HG03095 (cell line): ENCODE data around the gene CFAP73.
"Not testable (repeated sequence)": the region's sequence is repeated elsewhere in the genome, so short reads cannot be mapped to it uniquely, and the experiment has no call there.

Source experiments
- ATAC-seq: cut with Tn5 transposase; IDR thresholded peaks from one replicate; pipeline ENCODE4 v1.9.1; 2021; ENCODE audit warnings: moderate library complexity; ENCODE audit not compliant: unreplicated experiment

The CFAP73 gene

GRCh38 chr12:113141716-113142115, 7.8 kb upstream of the CFAP73 start:
- not testable (repeated sequence) for ATAC-seq

- ATAC-seq, result no peak
Observed at GRCh38 chr12:113142173-113142885, 7.2 kb upstream of the CFAP73 start.

- ATAC-seq, result no peak
Observed at GRCh38 chr12:113142886-113143332, 6.6 kb upstream of the CFAP73 start.

DNA sequence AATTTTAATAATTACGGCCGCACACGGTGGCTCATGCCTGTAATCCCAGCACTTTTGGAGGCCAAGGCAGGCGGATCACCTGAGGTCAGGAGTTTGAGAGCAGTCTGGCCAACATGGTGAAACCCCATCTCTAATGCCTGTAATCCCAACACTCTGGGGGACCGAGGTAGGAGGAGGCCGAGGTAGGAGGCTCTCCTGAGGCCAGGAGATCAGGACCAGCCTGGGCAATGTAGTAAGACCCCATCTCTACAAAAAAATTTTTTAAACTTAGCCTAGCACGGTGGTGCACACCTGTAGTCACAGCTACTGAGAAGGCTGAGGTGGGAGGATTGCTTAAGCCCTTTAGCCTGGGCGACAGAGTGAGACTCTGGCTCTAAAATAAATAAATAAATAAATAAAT, 5.6 kb upstream of the CFAP73 start:
- ATAC-seq, result no peak

GRCh38 chr12:113144806-113145205, 4.7 kb upstream of the CFAP73 start:
- ATAC-seq, result no peak

DNA sequence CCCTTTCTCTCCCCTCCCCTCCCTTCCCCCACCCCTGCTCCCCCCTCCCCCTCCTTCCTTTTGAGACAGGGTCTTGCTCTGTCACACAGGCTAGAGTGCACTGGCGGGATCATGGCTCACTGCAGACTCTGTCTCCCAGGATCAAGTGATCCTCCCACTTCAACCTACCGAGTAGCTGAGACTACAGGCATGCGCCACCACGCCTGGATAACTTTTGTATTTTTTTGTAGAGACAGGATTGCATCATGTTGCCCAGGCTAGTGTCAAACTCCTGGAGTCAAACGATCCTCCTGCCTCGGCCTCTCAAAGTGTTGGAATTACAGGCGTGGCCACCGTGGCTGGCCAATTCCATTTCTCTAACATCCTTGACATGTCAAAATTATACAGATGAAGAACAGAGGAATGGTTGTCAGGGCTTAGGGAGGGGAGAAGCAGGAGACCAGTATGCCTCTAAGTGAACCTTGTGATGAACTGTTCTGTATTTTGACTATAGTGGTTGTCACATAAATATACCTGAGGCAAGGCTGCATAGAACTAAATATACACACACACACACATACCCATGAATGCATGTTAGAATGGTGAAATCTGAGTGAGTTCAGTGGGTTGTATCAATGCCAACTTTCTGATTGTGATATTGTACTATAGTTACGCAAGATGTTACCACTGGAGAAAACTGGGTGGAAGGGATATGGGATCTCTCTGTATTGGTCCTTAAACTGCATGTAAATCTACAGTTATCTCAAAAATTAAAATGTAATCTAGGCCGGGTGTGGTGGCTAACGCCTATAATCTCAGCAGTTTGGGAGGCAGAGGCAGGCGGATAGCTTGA, 3.6 kb upstream of the CFAP73 start:
- no peak for ATAC-seq

- no peak for ATAC-seq
Observed at GRCh38 chr12:113146999-113147398, 2.5 kb upstream of the CFAP73 start.

DNA sequence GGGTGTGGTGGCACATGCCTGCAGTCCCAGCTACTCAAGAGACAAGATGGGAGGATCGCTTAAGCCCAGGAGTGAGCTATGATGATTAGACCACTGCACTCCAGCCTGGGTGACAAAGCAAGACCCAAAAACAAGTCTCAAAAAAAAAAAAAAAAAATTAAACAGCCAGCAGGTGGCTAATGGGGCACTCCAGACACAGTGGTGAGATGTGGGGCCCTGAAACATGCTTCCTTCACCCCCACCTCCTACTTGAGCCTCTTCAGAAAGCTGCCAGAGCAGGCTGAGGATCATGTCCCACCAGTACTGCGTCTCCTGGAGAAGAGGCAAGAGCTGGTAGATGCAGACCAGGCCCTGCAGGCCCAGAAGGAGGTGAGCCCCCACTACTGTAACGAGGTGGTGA, 2.1 kb downstream of the CFAP73 start:
- ATAC-seq, result no peak

DNA sequence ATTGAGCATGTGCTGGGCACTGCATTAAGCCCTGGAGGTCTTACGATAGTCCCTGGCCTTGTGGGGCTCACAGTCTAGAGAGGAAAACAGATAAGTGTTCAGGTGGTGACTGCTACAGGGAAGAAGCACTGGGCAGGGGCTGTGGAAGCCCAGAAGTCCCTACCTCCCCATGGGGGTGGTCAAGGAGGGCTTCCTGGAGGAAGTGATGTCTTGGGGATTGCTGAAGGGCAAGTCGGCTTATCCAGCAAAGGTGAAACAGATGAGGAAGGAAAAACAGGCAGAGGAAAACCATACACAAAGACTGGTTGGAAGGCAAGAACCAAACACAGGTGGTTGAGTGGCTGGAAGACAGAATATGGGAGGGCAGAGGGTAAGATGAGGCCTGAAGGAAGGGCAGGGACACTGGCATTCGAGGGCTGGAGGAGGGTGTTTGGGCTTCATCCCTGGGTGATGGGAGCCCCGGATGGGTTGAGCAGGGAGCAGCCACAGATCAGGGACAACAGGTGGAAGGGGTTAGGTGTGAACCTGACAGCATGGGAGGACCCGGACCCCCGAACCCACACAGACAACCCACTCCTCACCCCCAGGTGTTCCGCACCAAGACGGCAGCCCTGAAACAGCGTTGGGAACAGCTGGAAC, 2.8 kb downstream of the CFAP73 start:
- ATAC-seq, result no peak

DNA sequence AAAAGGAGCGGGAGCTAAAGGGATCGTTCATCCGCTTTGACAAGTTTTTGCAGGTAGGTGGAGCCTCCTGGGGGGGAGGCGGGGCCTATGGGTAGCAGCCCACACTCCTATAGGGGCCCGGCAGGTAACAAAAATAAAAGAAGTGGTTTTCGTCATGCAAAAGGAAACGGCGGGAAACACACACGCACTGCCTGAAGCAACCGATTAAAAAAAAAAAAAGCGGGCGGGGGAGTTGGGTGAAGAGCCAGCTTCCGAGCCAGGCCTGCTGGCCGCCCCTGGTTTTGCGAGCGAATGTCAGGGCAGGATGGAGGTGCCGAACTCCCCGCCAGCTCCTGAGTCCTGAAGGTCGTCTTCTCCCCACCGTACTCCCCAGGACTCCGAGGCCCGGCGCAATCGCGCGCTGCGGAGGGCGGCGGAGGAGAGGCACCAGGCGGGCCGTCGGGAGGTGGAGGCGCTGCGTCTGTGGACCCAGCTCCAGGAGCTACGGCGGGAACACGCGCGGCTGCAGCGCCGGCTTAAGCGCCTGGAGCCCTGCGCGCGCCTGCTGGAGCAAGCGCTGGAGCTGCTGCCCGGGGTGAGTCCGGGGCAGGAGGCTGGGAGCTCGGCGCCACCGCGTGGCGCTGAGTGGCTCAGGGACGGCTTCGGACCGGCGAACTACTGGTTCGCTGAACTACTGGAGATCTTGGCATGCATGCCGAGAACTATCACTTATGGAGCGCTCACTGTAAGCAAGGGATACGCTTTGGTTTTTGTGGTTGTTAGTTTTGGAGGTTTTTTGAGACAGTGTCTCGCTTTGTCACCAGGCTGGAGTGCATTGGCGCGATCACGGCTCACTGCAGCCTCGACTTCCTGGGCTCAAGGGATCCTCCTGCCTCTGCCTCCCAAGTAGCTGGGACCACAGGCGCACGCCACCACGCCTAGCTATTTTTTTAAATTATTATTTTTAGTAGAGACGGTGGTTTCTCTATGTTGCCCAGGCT, 3.6 kb downstream of the CFAP73 start:
- ATAC-seq, result peak; percentile 62

GRCh38 chr12:113154351-113154973, 4.9 kb downstream of the CFAP73 start:
- no peak for ATAC-seq

- no peak for ATAC-seq
Observed at GRCh38 chr12:113155060-113155459, 5.5 kb downstream of the CFAP73 start.

- no peak for ATAC-seq
Observed at GRCh38 chr12:113155646-113156045, 6.1 kb downstream of the CFAP73 start.

- no peak for ATAC-seq
Observed at GRCh38 chr12:113157218-113157859, 7.8 kb downstream of the CFAP73 start.

GRCh38 chr12:113158439-113159203, 9.1 kb downstream of the CFAP73 start:
- ATAC-seq, result no peak

DNA sequence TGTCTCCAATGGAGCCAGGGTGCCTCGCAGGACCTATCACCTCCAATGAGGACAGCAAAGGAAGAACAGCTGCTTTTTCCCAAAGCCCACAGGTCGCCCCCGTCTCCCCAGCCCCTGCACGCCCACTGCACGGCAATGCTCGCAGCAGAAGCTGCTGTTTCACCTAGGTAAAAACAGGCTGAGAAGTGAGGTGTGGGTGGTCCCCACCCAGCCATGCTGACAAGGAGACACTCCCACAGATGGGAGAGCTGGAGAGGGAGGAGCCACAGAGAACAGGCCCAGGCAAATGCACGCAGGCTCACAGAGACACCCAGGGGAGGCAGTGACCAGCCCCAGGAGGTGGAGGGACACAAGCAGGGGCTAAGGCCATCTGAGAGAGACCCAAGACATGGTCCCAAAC, 10.4 kb downstream of the CFAP73 start:
- ATAC-seq, result no peak

DNA sequence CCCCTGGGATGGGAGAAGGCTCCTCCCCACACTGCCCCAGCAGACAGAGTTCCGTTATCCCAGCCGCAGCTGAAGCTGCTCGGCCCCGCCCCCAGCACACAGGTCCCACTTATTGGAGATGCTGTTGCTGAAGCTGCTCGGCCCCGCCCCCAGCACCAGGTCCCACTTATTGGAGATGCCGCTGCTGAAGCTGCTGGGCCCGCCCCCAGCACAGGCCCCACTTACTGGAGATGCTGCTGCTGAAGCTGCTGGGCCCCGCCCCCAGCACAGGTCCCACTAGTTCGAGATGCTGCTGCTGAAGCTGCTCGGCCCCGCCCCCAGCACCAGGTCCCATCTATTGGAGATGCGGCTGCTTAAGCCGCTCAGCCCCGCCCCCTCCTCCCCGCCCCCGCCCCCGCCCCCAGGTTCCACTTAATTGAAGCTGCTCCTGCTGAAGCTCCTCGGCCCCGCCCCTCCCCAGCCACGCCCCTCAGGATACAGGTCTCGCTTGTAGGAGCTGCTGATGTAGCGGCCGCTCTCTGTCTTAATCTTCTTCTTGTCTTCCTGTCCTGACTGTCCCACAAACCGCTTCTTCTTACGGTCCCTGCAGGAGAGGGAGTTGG, 12.0 kb downstream of the CFAP73 start:
- ATAC-seq, result no peak
